ENCODE data around the gene ATP7B.

DNA sequence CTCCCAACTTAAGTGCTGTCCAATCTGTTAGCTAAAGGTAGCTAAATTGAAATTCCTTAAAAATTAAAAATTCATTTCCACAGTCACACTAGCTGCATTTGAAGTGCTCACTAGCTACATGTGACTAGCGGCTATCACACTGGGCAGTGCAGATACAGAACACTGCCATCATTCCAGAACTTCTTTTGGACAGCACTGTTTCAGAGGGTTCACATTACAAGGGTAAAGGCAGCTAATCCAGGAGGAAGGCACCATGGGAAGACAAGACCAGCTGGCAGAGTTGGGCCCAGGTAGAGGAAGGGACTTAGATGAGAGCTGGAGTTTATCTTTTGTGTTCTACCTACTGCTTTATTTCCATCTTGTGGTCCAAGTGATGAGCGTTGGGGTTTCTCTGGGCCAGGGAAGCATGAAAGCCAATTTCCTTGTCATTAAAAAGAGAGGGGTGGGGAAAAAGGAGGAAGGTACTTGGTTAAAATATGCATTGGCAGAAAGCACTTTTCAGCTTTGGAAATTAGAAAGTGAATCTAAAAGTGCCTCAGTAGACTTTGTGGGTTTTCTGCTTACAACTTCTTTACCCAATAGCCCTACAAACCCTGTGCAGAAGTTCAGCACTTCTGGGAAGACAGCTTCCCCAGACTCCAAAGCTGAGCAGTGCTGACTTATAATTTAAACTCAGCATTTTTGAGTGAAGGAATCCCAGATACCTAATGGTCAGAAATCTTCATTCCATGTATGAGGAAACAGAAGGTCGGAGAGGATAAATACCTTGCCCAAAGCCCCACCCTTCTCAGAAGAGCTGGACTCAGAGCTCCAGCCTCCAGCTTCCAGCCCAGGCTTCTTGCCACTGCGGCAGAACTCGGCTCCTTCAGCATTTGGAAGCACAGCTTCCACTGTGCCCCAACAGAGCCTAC, 49.5 kb downstream of the ATP7B start:
- no peak for TF ChIP-seq POLR2A (IDR thresholded peaks at IDR 0.05; ENCODE audit: low read length)
- TF ChIP-seq GATA1 (IDR thresholded peaks at IDR 0.05; ENCODE audit: low read depth, low read length), result no peak
